ENCODE data around the gene MAML3. TPM values are rescaled to one million over a fixed set of nuclear protein-coding genes. Genes with fewer than 3 reads are reported as not detected.

MAML3 gene
- total RNA-seq, 1 donor = 0.72 TPM

GRCh38 chr4:139966383-139966782 lies 187.6 kb downstream of the MAML3 start:
- H3K4me3 ChIP-seq (ENCODE audit: insufficient read depth, low read length) = no peak overlapping the region
- H2AFZ ChIP-seq (ENCODE audit: low read length) = no peak overlapping the region
- H3K4me2 ChIP-seq (ENCODE audit: insufficient read depth, low read length) = no peak overlapping the region
- no peaks in the 10 kb centered on the region for H3K36me3 ChIP-seq (ENCODE audit: insufficient read depth, low read length)
- no peak overlapping the region for H3K27ac ChIP-seq (ENCODE audit: low read depth, low read length)
- H3K79me2 ChIP-seq (ENCODE audit: insufficient read depth, low read length) = no peaks in the 10 kb centered on the region
- peaks cover 21% of the 10 kb centered on the region for H3K27me3 ChIP-seq (ENCODE audit: insufficient read depth, low read length)
- no peaks in the 10 kb centered on the region for H3K4me1 ChIP-seq (ENCODE audit: insufficient read depth, low read length)
- H3K9me3 ChIP-seq (ENCODE audit: low read depth, low read length) = no peaks in the 10 kb centered on the region
- no peak for TF ChIP-seq CTCF (IDR thresholded peaks at IDR 0.05; ENCODE audit: extremely low read depth, low read depth, low read length)
- DNase-seq (ENCODE audit: insufficient read length, low spot score, missing footprints) = no peak
- no peaks in the 10 kb centered on the region for H4K20me1 ChIP-seq (ENCODE audit: insufficient read depth, low read length)

- Histone ChIP-seq H3K27ac (ENCODE audit: low read depth, low read length) (no peak overlapping the region), H3K4me1 (ENCODE audit: insufficient read depth, low read length) (no peaks in the 10 kb centered on the region)
Observed at GRCh38 chr4:139965789-139966188, 188.2 kb downstream of the MAML3 start.

GRCh38 chr4:139963708-139964107 lies 190.3 kb downstream of the MAML3 start:
- H4K20me1 ChIP-seq (ENCODE audit: insufficient read depth, low read length) = no peaks in the 10 kb centered on the region
- H3K4me1 ChIP-seq (ENCODE audit: insufficient read depth, low read length) = no peaks in the 10 kb centered on the region
- peaks cover 38% of the 10 kb centered on the region for H3K27me3 ChIP-seq (ENCODE audit: insufficient read depth, low read length)

More at GRCh38 chr4:139965789-139966188, 188.2 kb downstream of the MAML3 start:
- H3K79me2 ChIP-seq (ENCODE audit: insufficient read depth, low read length) = no peaks in the 10 kb centered on the region
- H2AFZ ChIP-seq (ENCODE audit: low read length) = no peak overlapping the region
- no peaks in the 10 kb centered on the region for H3K9me3 ChIP-seq (ENCODE audit: low read depth, low read length)
- H3K27me3 ChIP-seq (ENCODE audit: insufficient read depth, low read length) = peaks cover 26% of the 10 kb centered on the region
- TF ChIP-seq CTCF (IDR thresholded peaks at IDR 0.05; ENCODE audit: extremely low read depth, low read depth, low read length) = no peak
- H4K20me1 ChIP-seq (ENCODE audit: insufficient read depth, low read length) = no peaks in the 10 kb centered on the region
- no peaks in the 10 kb centered on the region for H3K36me3 ChIP-seq (ENCODE audit: insufficient read depth, low read length)
- no peak for DNase-seq (ENCODE audit: insufficient read length, low spot score, missing footprints)
- no peak overlapping the region for H3K4me2 ChIP-seq (ENCODE audit: insufficient read depth, low read length)
- no peak overlapping the region for H3K4me3 ChIP-seq (ENCODE audit: insufficient read depth, low read length)

GRCh38 chr4:139962130-139962684 lies 191.8 kb downstream of the MAML3 start:
- H3K36me3 ChIP-seq (ENCODE audit: insufficient read depth, low read length) = no peaks in the 10 kb centered on the region
- no peaks in the 10 kb centered on the region for H4K20me1 ChIP-seq (ENCODE audit: insufficient read depth, low read length)
- no peaks in the 10 kb centered on the region for H3K4me1 ChIP-seq (ENCODE audit: insufficient read depth, low read length)
- no peaks in the 10 kb centered on the region for H3K79me2 ChIP-seq (ENCODE audit: insufficient read depth, low read length)
- no peak overlapping the region for H3K4me2 ChIP-seq (ENCODE audit: insufficient read depth, low read length)
- H3K4me3 ChIP-seq (ENCODE audit: insufficient read depth, low read length) = no peak overlapping the region
- TF ChIP-seq CTCF (IDR thresholded peaks at IDR 0.05; ENCODE audit: extremely low read depth, low read depth, low read length) = no peak
- H3K27ac ChIP-seq (ENCODE audit: low read depth, low read length) = no peak overlapping the region
- H3K9me3 ChIP-seq (ENCODE audit: low read depth, low read length) = no peaks in the 10 kb centered on the region
- H2AFZ ChIP-seq (ENCODE audit: low read length) = no peak overlapping the region
- DNase-seq (ENCODE audit: insufficient read length, low spot score, missing footprints) = no peak
- H3K27me3 ChIP-seq (ENCODE audit: insufficient read depth, low read length) = peaks cover 49% of the 10 kb centered on the region

More at GRCh38 chr4:139963708-139964107, 190.3 kb downstream of the MAML3 start:
- no peaks in the 10 kb centered on the region for H3K9me3 ChIP-seq (ENCODE audit: low read depth, low read length)
- H3K4me3 ChIP-seq (ENCODE audit: insufficient read depth, low read length) = no peak overlapping the region
- H3K79me2 ChIP-seq (ENCODE audit: insufficient read depth, low read length) = no peaks in the 10 kb centered on the region
- H2AFZ ChIP-seq (ENCODE audit: low read length) = no peak overlapping the region
- no peak for TF ChIP-seq CTCF (IDR thresholded peaks at IDR 0.05; ENCODE audit: extremely low read depth, low read depth, low read length)
- no peaks in the 10 kb centered on the region for H3K36me3 ChIP-seq (ENCODE audit: insufficient read depth, low read length)
- no peak overlapping the region for H3K4me2 ChIP-seq (ENCODE audit: insufficient read depth, low read length)
- no peak overlapping the region for H3K27ac ChIP-seq (ENCODE audit: low read depth, low read length)
- DNase-seq (ENCODE audit: insufficient read length, low spot score, missing footprints) = no peak

All from osteoblast (primary cell).